Fibroblast of gingiva (primary cell): Measurements from ENCODE around the gene KAT5.
"Not testable (repeated sequence)": the region's sequence is repeated elsewhere in the genome, so short reads cannot be mapped to it uniquely, and the experiment has no call there.

ENCODE experiments used
- DNase-seq: peaks from one replicate; pipeline ENCODE4 v3.0.0-alpha.2; 2011; ENCODE audit warnings: low read depth

KAT5 gene

GRCh38 chr11:65711785-65712632 lies at the start of gene KAT5:
Gene KAT5, plus strand, starts transcription at chr11:65712252. Its CDS starts 16 bp downstream, at chr11:65712268.
- peak; percentile 97 for DNase-seq

GRCh38 chr11:65662799-65663638 lies 49.0 kb upstream of the KAT5 start, which contains the start of gene RELA:
Gene RELA, minus strand, starts transcription at chr11:65662916. Its CDS starts 84 bp downstream, at chr11:65662832.
- DNase-seq: peak; percentile 96

- DNase-seq: peak; percentile 77
Observed at GRCh38 chr11:65663639-65664200, 48.3 kb upstream of the KAT5 start.

GRCh38 chr11:65672180-65672860 lies 39.7 kb upstream of the KAT5 start:
- no peak for DNase-seq

GRCh38 chr11:65672982-65673381 lies 39.1 kb upstream of the KAT5 start:
- DNase-seq: no peak

- no peak for DNase-seq
Observed at GRCh38 chr11:65680192-65680743, 31.8 kb upstream of the KAT5 start.

GRCh38 chr11:65683480-65683879 lies 28.6 kb upstream of the KAT5 start:
- not testable (repeated sequence) for DNase-seq

- no peak for DNase-seq
Observed at GRCh38 chr11:65685981-65686380, 26.1 kb upstream of the KAT5 start.

- DNase-seq: not testable (repeated sequence)
Observed at GRCh38 chr11:65691847-65692246, 20.2 kb upstream of the KAT5 start.

- no peak for DNase-seq
Observed at GRCh38 chr11:65692367-65692766, 19.7 kb upstream of the KAT5 start.

- DNase-seq: no peak
Observed at GRCh38 chr11:65695459-65696241, 16.4 kb upstream of the KAT5 start.

GRCh38 chr11:65696802-65697552 lies 15.1 kb upstream of the KAT5 start:
- DNase-seq: no peak

GRCh38 chr11:65698205-65698604 lies 13.8 kb upstream of the KAT5 start:
- DNase-seq: no peak

- no peak for DNase-seq
Observed at GRCh38 chr11:65699306-65699705, 12.7 kb upstream of the KAT5 start.

- DNase-seq: no peak
Observed at GRCh38 chr11:65700399-65700798, 11.7 kb upstream of the KAT5 start.

GRCh38 chr11:65701686-65702085 lies 10.4 kb upstream of the KAT5 start:
- DNase-seq: no peak

- DNase-seq: no peak
Observed at GRCh38 chr11:65703846-65704245, 8.2 kb upstream of the KAT5 start.

- peak; percentile 17 for DNase-seq
Observed at GRCh38 chr11:65706303-65706763, 5.7 kb upstream of the KAT5 start.

- not testable (repeated sequence) for DNase-seq
Observed at GRCh38 chr11:65707002-65707401, 5.0 kb upstream of the KAT5 start.

- DNase-seq: no peak
Observed at GRCh38 chr11:65708451-65708850, 3.6 kb upstream of the KAT5 start.
